ENCODE data around the gene WDR47. TPM values are rescaled to one million over a fixed set of nuclear protein-coding genes. Genes with fewer than 3 reads are reported as not detected.
A peak's percentile ranks its signal among the peaks of the same experiment; 100 is the strongest.
"Not testable (repeated sequence)": the region's sequence is repeated elsewhere in the genome, so short reads cannot be mapped to it uniquely, and the experiment has no call there.

The WDR47 gene
- total RNA-seq, 1 donor from 2014 or later: 15.1 TPM

DNA sequence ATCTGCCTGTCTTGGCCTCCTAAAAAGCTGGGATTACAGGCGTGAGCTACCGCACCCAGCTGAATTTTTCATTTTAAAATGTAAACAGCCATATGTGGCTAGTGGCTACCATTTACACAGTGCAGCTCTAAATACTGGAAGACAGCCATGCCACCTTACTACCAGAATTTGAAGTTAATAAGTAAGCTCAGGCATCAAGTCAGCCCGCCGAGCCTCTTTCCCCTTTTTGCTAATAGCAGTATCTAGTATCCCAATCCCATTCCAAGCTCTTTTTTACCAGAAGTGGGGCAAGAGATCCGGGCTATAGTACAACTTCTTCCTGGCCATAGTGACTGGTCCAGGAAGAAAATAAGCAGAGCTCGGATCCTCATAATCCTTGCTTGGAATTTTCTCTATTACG lies 18.8 kb upstream of the WDR47 start:
- no peak for DNase-seq
- intact Hi-C loops (cut with DNase I): no loop called here
- no peak for ATAC-seq (ENCODE audit: poor library complexity)

DNA sequence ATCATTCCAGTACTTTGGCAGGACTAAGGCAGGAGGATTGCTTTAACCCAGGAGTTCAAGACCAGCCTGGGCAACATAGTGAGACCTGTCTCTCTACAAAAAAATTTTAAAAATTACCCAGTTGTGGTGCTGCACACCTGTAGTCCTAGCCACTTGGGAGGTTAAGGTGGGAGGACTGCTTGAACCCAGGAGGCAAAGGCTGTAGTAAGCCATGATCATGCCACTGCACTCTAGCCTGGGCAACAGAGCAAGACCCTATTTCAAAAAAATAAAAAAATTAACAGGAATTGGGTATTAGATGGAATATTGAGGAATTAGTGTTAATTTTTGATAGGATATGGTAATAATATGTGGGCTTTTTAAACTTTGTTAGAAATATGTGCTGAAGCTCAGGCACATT lies 17.1 kb upstream of the WDR47 start:
- ATAC-seq (ENCODE audit: poor library complexity): no peak
- intact Hi-C loops (cut with DNase I): no loop called here
- DNase-seq: no peak

DNA sequence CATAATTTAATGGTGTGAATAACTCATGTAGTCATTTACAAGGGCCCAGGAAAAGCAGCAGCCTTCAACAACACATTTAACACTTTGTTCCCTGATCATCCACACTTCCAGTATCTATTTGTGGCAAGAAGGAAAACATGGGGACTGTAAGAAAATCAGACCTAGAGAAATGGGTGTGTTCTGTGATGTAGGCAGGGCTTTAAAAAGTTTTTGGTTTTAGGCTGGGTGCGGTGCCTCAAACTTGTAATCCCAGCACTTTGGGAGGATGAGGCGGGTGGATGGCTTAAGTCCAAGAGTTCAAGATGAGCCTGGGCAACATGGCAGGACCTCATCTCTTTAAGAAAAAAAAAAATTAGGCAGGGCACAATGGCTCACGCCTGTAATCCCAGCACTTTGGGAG lies 14.2 kb upstream of the WDR47 start:
- no peak for DNase-seq
- no peak for ATAC-seq (ENCODE audit: poor library complexity)
- intact Hi-C loops (cut with DNase I): no loop called here

DNA sequence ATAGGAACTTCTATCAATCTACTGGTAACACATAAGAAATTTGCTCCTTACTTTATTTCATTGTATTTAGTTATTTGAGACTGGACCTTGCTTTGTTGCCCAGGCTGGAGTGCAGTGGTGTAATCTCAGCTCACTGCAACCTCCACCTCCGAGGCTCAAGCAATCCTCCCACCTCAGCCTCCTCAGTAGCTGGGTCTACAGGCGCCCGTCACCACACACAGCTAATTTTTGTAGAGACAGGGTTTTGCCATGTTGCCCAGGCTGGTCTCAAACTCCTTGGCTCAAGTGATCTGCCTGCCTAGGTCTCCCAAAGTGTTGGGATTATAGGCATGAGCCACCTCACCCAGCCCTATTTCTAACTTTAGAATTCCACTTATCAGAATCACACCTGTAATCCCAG lies 10.2 kb upstream of the WDR47 start:
- DNase-seq; intact Hi-C loops (cut with DNase I); ATAC-seq (ENCODE audit: poor library complexity): not testable (repeated sequence)

DNA sequence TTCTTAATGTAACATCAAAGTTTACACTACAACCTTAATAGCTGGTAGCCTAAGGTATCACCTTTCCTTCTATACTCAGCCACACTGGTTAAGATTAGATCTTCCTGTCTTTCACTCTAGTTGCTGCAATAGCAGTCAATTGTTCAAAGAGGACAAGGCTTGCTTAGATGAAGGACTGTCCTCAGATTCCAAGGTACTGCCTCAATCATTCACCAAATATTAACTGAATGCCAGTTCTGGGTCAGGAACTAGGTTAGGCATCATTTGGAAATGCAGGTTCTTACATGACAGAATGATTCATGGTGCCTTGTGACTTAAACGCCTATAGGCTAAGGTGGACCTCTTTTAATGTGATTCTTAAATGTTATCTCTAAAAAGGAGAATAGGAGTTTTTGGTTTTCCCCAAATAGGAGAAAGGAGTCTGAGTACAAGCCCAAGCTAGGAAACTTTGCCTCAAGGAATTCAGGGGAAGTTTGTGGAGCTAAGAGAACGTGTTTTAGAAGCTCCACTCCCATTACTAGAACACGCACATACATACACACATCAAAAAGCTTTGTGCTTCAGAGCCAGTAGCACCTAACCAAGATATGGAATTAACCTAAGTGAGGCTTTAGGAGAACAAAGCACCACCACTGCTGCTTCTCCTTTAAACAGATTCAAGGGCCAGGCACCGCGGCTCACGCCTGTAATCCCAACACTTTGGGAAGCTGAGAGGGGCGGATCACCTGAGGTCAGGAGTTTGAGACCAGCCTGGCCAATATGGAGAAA lies 8.5 kb upstream of the WDR47 start:
- intact Hi-C loops (cut with DNase I): no loop called here
- no peak for DNase-seq
- no peak for ATAC-seq (ENCODE audit: poor library complexity)

DNA sequence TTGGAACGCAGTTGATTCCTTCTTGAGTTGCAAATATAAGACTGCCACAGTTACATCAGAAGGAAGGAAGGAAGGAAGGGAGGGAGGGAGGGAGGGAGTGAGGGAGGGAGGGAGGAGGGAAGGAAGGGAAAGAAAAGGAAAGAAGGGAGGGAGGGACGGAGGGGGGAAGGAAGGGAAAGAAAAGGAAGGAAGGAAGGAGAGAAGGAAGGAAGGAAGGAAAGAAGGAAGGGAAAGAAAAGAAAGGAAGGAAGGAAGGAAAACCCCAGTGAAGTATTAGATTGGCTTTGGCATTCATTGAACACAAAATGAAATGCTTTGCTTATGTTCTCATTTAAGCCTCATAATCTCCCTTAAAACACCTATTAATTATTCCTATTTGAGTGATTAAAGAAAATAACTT lies 6.4 kb upstream of the WDR47 start:
- ATAC-seq (ENCODE audit: poor library complexity): no peak
- DNase-seq: no peak
- intact Hi-C loops (cut with DNase I): no loop called here

DNA sequence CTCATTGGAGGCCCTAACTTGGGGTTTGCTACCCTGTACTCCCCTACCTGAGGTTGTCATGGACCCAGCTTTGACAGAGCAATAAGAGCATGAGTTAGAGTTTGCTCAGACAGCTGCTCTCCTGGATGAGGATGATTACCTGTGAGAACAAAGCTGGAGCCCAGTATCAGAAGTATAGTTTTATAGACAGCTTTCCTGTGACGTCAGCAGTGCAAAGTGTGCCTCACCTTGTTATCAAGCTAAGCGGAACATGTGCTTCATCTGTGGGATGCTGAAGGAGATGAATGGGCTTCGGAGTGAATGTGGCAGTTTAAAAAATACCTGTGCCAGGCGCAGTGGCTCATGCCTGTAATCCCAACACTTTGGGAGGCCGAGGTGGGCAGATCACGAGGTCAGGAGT lies 5.4 kb upstream of the WDR47 start:
- intact Hi-C loops (cut with DNase I): no loop called here
- no peak for DNase-seq
- no peak for ATAC-seq (ENCODE audit: poor library complexity)

DNA sequence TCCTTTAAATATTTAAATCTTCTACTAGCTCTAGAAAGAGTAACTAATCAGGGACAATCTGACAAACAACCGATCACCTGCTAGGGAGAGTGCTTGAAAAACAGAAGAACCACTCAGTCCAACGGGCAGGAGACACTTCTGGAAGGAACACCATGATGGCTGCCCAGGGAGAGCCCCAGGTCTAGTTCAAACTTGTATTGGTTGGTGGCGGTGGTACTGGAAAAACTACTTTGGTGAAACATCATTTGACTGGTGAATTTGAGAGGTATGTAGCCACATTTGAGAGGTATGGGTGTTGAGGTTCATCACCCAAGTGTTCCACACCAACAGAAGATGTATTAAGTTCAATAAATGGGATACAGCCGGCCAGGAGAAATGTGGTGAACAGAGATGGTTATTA lies 4.8 kb upstream of the WDR47 start:
- DNase-seq (no peak), ATAC-seq (ENCODE audit: poor library complexity) (no peak)
- intact Hi-C loops (cut with DNase I): no loop called here

DNA sequence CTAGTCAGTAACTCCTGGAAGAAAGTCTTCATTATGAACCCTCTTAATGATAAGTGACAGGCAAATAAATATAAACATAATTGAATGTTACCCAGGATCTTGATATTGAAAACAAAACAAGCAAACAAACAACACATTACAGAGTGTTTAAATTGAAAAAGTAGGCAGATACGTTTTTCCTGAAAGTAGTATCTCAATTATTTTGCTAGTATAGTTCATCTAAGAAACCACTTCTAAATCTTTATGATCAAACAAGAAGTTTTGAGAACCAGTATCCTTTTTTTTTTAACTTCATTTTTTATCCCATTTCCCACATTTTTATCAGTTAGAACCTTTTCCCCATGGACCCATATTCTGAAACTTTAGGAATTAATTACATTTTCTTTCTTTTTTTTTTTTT lies 3.7 kb upstream of the WDR47 start:
- ATAC-seq (ENCODE audit: poor library complexity): no peak
- DNase-seq: no peak
- intact Hi-C loops (cut with DNase I): no loop called here

DNA sequence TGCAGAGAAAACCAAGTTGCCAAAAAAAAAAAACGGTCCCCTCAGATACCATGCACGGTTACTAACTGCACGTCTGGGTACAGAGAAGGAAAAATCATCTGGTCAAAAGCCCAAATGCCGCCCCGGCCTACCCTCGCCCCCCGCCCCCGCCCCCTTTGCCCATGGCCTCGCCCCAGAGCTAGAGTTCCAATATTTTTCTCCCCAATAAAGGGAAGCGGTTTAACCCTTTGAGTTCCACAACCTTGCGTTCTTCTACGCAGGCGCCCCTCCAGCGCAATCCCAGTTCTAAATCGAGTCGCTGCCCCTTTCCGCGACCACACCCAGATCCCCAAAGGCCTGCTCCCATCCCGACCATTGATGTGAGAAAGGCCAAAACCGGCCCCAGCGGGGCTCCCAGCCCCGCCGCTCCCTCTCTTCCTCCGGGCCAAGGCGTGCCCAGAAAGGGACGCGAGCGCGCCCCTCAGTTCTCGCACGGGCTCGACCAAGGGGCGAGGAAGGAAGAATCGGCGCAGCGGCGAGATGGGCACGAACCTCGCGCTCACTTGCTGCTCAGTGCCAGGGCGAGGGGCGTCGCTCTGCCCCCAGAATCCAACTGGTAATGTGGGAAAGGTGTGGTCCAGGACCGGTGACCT lies 797 bp downstream of the WDR47 start:
- DNase-seq (peak; percentile 47), ATAC-seq (ENCODE audit: poor library complexity) (peak; percentile 32)
- intact Hi-C loops (cut with DNase I): no loop called here

DNA sequence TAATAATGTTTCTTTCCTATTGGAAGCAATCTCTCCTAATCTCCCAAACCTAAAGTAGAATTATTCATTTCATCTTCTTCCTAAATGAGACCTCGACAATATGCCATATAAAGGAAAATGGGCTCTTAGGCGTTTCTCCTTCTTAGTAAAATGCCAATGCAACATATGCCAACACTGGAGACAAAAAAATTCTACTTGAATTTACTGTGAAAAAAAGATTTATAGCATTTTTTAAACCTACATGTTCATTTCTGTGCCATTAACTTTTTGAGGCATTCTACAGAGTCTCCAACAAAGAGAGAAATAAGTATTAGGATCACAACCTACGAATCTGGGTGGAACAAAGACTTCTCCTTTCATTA lies 1.3 kb downstream of the WDR47 start:
- ATAC-seq (ENCODE audit: poor library complexity) (no peak), DNase-seq (no peak)
- intact Hi-C loops (cut with DNase I): no loop called here

DNA sequence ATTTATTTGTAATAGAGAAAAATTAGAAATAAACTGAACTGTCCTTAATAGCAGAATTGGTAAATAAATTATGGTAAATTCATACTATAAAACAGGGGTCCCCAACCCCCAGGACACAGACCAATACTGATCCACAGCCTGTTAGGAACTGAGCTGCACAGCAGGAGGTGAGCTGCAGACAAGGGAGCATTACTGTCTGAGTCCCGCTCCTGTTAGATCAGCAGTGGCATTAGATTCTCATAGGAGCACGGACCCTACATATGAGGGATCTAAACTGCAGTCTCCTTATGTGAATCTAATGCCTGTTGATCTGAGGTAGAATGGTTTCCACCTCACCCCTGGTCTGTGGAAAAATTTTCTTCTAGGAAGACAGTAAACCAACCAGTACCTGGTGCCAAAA lies 7.5 kb downstream of the WDR47 start:
- DNase-seq: no peak
- intact Hi-C loops (cut with DNase I): no loop called here
- ATAC-seq (ENCODE audit: poor library complexity): no peak

DNA sequence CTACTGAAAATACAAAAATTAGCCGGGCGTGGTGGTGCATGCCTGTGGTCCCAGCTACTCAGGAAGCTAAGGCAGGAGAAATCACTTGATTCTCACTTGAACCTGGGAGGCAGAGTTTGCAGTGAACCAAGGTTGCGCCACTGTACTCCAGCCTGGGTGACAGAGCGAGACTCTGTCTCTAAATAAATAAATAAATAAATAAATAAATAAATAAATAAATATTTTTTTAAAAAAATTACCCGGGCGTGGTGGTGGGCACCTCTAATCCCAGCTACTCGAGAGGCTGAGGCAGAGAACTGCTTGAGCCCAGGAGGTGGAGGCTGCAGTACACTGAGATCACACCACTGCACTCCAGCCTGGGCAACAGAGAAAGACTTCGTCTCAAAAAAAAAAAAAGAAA lies 12.4 kb downstream of the WDR47 start:
- intact Hi-C loops (cut with DNase I); ATAC-seq (ENCODE audit: poor library complexity): not testable (repeated sequence)

DNA sequence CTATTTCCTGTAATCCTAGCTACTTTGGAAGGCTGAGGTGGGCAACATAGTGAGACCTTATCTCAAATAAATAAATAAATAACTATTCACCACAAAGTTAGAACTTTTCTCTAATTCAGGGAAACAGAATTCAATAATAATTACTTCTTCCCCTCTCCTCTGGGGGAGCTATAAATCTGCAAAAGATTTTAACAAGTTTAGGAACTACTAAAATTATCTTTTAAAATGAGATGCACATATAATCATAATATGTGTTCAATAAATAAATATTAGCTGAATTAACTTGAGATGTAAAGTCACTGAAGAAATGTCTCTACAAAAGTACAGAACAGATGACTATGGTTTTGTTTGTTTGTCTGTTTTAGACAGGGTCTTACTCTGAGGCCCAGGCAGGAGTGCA lies 14.1 kb downstream of the WDR47 start:
- ATAC-seq (ENCODE audit: poor library complexity) (no peak), DNase-seq (no peak)
- intact Hi-C loops (cut with DNase I): no loop called here

More for the DNA sequence above, 12.4 kb downstream of the WDR47 start:
- DNase-seq: not testable (repeated sequence)

DNA sequence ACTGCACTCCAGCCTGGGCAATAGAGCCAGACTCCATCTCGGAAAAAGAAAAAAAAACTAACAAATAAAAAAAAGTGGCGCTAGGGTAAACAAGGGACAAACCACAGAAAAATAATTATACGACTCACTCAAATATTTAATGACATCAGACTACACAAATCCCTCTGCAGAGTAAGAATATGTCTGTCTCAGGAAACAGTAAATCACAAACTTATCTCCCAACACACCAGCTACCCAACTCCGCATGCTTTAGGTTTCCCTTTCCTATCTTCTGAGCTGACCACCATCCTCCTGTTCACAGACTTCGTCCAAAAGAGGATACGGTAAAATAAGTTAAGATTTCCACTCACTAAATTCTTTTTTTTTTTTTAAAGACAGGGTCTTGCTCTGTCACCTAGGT lies 16.2 kb downstream of the WDR47 start:
- intact Hi-C loops (cut with DNase I): no loop called here
- DNase-seq (no peak), ATAC-seq (ENCODE audit: poor library complexity) (no peak)

DNA sequence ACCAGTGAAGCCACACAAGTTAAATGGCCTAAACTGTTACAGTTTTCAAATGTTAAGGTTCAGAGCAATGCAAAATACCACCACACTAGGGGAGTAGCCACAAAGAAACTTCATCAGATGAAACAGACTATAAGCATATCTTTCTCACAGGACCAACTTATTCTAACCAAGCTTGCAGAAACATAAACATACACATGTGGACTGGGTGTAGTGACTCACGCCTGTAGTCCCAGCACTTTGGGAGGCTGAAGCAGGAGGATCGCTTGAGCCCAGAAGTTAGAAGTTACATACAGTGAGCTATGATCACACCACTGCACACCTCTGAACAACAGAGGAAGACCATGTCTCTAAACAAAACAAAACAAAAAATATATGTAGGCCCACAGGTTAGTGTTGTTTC lies 17.3 kb downstream of the WDR47 start:
- ATAC-seq (ENCODE audit: poor library complexity) (no peak), DNase-seq (no peak)
- intact Hi-C loops (cut with DNase I): no loop called here

DNA sequence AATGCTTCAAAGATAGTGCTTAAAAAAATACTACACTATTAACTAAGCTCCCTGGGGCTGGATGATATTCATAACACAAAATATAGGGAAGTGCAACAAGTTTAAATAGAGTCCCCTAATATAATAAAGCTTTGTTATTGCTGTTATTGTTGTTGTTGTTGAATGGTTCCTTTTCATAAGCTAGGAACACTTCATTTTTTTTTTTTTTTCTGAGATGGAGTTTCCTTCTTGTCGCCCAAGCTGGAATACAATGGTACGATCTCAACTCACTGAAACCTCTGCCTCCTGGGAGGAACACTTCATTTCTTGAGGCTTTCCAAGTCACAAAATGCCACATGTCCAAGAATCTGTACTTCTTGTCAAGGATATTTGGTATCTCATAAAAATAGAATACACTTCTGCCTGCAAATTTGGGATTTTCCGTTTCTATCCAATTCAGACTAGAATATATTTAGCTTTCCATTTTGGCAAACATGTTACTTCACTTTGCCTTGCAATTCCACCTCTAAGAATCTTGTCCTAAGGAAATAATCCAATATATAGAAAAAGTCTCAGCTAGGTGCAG lies 21.1 kb downstream of the WDR47 start:
- intact Hi-C loops (cut with DNase I): no loop called here
- no peak for ATAC-seq (ENCODE audit: poor library complexity)
- no peak for DNase-seq

DNA sequence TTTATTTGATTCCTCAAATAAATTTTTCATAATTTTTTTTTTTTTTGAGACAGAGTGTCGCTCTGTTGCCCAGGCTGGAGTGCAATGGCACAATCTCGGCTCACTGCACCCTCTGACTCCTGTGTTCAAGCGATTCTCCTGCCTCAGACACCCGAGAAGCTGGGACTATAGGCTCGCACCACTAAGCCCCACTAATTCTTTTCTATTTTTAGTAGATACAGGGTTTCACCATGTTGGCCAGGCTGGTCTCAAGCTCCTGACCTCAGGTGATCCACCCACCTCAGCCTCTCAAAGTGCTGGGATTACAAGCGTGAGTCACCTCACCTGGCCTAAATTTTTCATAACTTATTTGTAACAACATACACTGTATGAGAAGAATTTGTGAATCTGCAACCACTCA lies 24.2 kb downstream of the WDR47 start:
- ATAC-seq (ENCODE audit: poor library complexity); intact Hi-C loops (cut with DNase I); DNase-seq: not testable (repeated sequence)

DNA sequence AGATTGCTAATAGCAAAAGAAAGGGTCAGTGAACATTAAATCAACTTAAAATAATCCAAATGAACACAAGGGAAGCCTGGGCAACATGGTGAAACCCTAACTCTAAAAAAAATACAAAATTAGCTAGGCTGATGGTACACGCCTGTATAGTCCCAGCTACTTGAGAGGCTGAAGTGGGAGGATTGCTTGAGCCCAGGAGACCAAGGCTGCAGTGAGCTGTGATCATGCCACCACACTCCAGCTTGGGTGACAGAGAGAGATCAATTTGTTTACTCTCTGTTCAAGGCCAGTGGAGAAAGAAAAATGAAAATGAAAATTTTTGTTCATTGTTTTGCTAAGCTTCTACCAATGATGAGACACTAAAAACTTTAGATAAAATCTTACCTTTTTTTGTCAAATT lies 24.8 kb downstream of the WDR47 start:
- intact Hi-C loops (cut with DNase I): no loop called here

DNA sequence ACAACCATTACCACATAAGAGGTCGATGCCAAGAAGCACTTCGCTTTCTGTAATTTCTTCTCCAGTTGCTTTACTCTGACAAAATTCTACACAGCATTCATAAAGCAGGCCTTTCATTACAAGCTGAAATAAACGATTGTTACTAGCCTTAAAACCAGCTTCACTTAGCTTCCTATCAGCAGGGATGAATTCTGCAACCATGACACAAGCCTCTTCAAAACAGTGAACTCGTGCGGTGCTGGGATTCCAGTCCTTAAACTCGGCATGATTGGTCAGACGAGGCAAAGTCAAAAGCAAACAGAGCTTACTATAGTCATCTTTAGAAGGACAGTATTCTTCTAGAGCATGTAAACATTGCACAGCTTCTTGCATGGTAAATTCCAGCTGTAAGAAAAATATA lies 30.6 kb downstream of the WDR47 start:
- ATAC-seq (ENCODE audit: poor library complexity) (no peak), DNase-seq (no peak)
- intact Hi-C loops (cut with DNase I): no loop called here

More for the DNA sequence above, 24.8 kb downstream of the WDR47 start:
- DNase-seq (no peak), ATAC-seq (ENCODE audit: poor library complexity) (no peak)

Data from Right ventricle myocardium superior (tissue), 1 donor.